OCI-LY1 (cell line): ENCODE data around the gene ADCY2.

Experiments used
- H2AFZ ChIP-seq: fragments of 200-600 bp; sonication (generic), shearing (Covaris generic); 2 replicates; pipeline ENCODE4 v1.6.0; 2014; ENCODE audit warnings: antibody characterized with exemption, mild to moderate bottlenecking, low read length
- H3F3A ChIP-seq: fragments of 200-600 bp; sonication (generic), shearing (Covaris generic); 2 replicates; pipeline ENCODE4 v1.6.0; 2014; ENCODE audit warnings: mild to moderate bottlenecking, antibody characterized with exemption, low read length, moderate library complexity; ENCODE audit not compliant: insufficient read depth
- H3K27ac ChIP-seq: fragments of 200-600 bp; sonication (generic); 2 replicates; pipeline ENCODE4 v1.5.1; 2014; ENCODE audit warnings: low read length, mixed run types, mild to moderate bottlenecking, low read depth; ENCODE audit not compliant: poor library complexity, severe bottlenecking
- H3K27me3 ChIP-seq: fragments of 200-600 bp; sonication (generic); 2 replicates; pipeline ENCODE4 v1.6.0; 2014; ENCODE audit warnings: antibody characterized with exemption, mild to moderate bottlenecking, low read length, moderate library complexity; ENCODE audit not compliant: insufficient read depth
- H3K36me3 ChIP-seq: fragments of 200-600 bp; sonication (generic); 2 replicates; pipeline ENCODE4 v1.6.1; 2014; ENCODE audit warnings: mild to moderate bottlenecking, antibody characterized with exemption, low read length, moderate library complexity, mixed read lengths; ENCODE audit not compliant: insufficient read depth
- H3K4me1 ChIP-seq: fragments of 200-600 bp; sonication (generic); 2 replicates; pipeline ENCODE4 v1.5.1; 2014; ENCODE audit warnings: mild to moderate bottlenecking, low read length, moderate library complexity; ENCODE audit not compliant: insufficient read depth, severe bottlenecking
- H3K4me2 ChIP-seq: fragments of 200-600 bp; sonication (generic), shearing (Covaris generic); 2 replicates; pipeline ENCODE4 v1.6.1; 2014; ENCODE audit warnings: low read length
- H3K4me3 ChIP-seq: fragments of 200-600 bp; sonication (generic); 2 replicates; pipeline ENCODE4 v1.5.1; 2014; ENCODE audit warnings: low read length, low read depth, mild to moderate bottlenecking, mixed read lengths; ENCODE audit not compliant: poor library complexity, severe bottlenecking
- H3K79me2 ChIP-seq: fragments of 200-600 bp; shearing (Covaris generic); 2 replicates; pipeline ENCODE4 v1.6.1; 2016; ENCODE audit warnings: mixed run types, low read length, mixed read lengths; ENCODE audit not compliant: insufficient read depth
- H3K9ac ChIP-seq: fragments of 200-600 bp; sonication (generic), shearing (Covaris generic); 2 replicates; pipeline ENCODE4 v1.6.1; 2014; ENCODE audit warnings: mild to moderate bottlenecking, low read length, mixed read lengths
- H3K9me2 ChIP-seq: fragments of 200-600 bp; sonication (generic), shearing (Covaris generic); 2 replicates; pipeline ENCODE4 v1.6.1; 2014; ENCODE audit warnings: low read depth, mild to moderate bottlenecking, low read length, mixed read lengths
- H3K9me3 ChIP-seq: fragments of 200-600 bp; shearing (Covaris generic); 2 replicates; pipeline ENCODE4 v1.6.1; 2014; ENCODE audit warnings: low read length, mixed read lengths
- H4K20me1 ChIP-seq: fragments of 200-600 bp; sonication (generic), shearing (Covaris generic); 2 replicates; pipeline ENCODE4 v1.6.0; 2016; ENCODE audit warnings: mild to moderate bottlenecking, low read length; ENCODE audit not compliant: insufficient read depth
- CTCF ChIP-seq: fragments of 200-600 bp; sonication (generic), shearing (Covaris generic); IDR thresholded peaks from 2 replicates; pipeline ENCODE4 v1.5.1; 2017; ENCODE audit warnings: mild to moderate bottlenecking, antibody characterized with exemption, low read length, moderate library complexity, mixed read lengths
- EZH2 ChIP-seq: fragments of 200-600 bp; sonication (generic), shearing (Covaris generic); IDR thresholded peaks from 2 replicates; pipeline ENCODE4 v1.8.0; 2017; ENCODE audit warnings: borderline replicate concordance, mixed run types, mild to moderate bottlenecking, antibody characterized with exemption, low read length, moderate library complexity, mixed read lengths

ADCY2 gene

GRCh38 chr5:7419367-7419766, 23.4 kb downstream of the ADCY2 start:
- Histone ChIP-seq H3F3A (no peaks in the 10 kb centered on the region), H3K27ac (no peak overlapping the region), H3K9me3 (no peaks in the 10 kb centered on the region), H3K9ac (no peak overlapping the region), H3K27me3 (no peaks in the 10 kb centered on the region), H3K4me3 (no peak overlapping the region), H3K9me2 (no peaks in the 10 kb centered on the region), H3K36me3 (no peaks in the 10 kb centered on the region), H3K4me2 (no peak overlapping the region), H2AFZ (no peak overlapping the region), H4K20me1 (no peaks in the 10 kb centered on the region), H3K79me2 (no peaks in the 10 kb centered on the region), H3K4me1 (no peaks in the 10 kb centered on the region)
- no peak for TF ChIP-seq EZH2
- no peak for TF ChIP-seq CTCF

- Histone ChIP-seq H2AFZ (no peak overlapping the region), H3K9ac (no peak overlapping the region), H3K4me3 (no peak overlapping the region), H3F3A (no peaks in the 10 kb centered on the region), H3K9me2 (no peaks in the 10 kb centered on the region), H3K4me1 (no peaks in the 10 kb centered on the region), H3K36me3 (no peaks in the 10 kb centered on the region), H3K27ac (no peak overlapping the region), H3K79me2 (no peaks in the 10 kb centered on the region), H4K20me1 (no peaks in the 10 kb centered on the region), H3K4me2 (no peak overlapping the region), H3K9me3 (no peaks in the 10 kb centered on the region), H3K27me3 (no peaks in the 10 kb centered on the region)
- TF ChIP-seq CTCF (no peak), EZH2 (no peak)
These were observed 23.9 kb downstream of the ADCY2 start for GRCh38 chr5:7419846-7420245.

GRCh38 chr5:7420510-7421280, 24.8 kb downstream of the ADCY2 start:
- TF ChIP-seq EZH2, result no peak
- no peak for TF ChIP-seq CTCF
- Histone ChIP-seq H3K4me1 (no peaks in the 10 kb centered on the region), H4K20me1 (no peaks in the 10 kb centered on the region), H2AFZ (no peak overlapping the region), H3K79me2 (no peaks in the 10 kb centered on the region), H3F3A (no peaks in the 10 kb centered on the region), H3K9me2 (no peaks in the 10 kb centered on the region), H3K9ac (no peak overlapping the region), H3K9me3 (no peaks in the 10 kb centered on the region), H3K27me3 (no peaks in the 10 kb centered on the region), H3K4me2 (no peak overlapping the region), H3K4me3 (no peak overlapping the region), H3K27ac (no peak overlapping the region), H3K36me3 (no peaks in the 10 kb centered on the region)
